ENCODE results near the gene MTUS2. TPM values are rescaled to one million over a fixed set of nuclear protein-coding genes. Genes with fewer than 3 reads are reported as not detected.

MTUS2 gene
- total and polyA plus RNA-seq, 4 donors: under 0.01 to 0.70 (median 0.15) TPM

DNA sequence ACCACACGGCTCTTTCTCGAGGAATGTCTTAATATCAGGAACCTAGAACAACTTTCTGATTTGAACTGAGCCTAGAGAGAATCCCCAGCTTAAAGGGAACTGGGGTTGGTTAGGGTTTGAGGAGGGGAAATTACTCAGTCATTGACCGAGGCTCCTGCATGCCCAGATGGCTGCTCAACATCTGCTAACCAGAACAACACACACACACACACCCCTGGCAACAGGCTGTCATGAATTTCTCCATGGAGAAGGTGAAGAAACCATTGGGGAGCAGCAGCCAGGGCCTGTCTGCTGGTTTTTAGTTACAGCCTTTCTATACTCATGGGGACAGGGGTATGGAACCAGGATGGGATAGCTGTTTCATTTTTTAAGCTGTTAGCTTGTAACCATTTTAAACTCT lies 5.2 kb downstream of the MTUS2 start (continued):
- TF ChIP-seq, protein P1, sequence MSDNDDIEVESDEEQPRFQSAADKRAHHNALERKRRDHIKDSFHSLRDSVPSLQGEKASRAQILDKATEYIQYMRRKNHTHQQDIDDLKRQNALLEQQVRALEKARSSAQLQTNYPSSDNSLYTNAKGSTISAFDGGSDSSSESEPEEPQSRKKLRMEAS (IDR thresholded peaks at IDR 0.05): no peak
- no peak for TF ChIP-seq FOXA2 (IDR thresholded peaks at IDR 0.05)

DNA sequence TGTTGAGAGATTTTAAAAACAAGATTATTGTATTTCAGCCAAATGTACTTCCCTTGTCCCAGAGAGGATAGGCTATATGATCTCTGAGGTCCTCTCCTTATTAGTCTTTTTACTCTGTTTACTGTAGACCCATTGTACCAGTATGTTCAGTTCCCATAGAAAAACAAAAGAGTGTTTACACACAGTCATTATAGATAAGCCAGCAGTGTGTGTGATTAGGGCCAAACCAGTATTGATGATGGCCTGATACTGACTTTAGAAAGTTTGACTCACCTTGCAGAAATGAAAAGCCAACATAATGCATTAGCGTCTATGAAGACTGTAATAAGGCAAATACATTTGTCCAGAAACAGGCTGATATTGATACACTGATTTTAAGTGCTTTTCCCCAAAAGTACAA lies 6.2 kb downstream of the MTUS2 start:
- no peaks in the 10 kb centered on the region for H3K36me3 ChIP-seq (ENCODE audit: control insufficient read depth in 4 of 4, insufficient read depth in 3 of 4, low read depth in 1 of 4, low read length in 3 of 4)
- H3K27me3 ChIP-seq (ENCODE audit: control insufficient read depth in 4 of 4, insufficient read depth in 4 of 4, low read length in 3 of 4): no peaks in the 10 kb centered on the region
- H3K4me3 ChIP-seq (ENCODE audit: low read depth in 1 of 3, low read length in 3 of 3): no peak overlapping the region
- DNase-seq (ENCODE audit: low spot score): no peak
- TF ChIP-seq RXRA (IDR thresholded peaks at IDR 0.05) (no peak), CTCF (IDR thresholded peaks at IDR 0.05; ENCODE audit: low read depth, low read length, missing input control) (no peak), RAD21 (IDR thresholded peaks at IDR 0.05) (no peak), REST (IDR thresholded peaks at IDR 0.05) (no peak), FOXA1 (IDR thresholded peaks at IDR 0.05) (no peak)
- TF ChIP-seq, protein P2, sequence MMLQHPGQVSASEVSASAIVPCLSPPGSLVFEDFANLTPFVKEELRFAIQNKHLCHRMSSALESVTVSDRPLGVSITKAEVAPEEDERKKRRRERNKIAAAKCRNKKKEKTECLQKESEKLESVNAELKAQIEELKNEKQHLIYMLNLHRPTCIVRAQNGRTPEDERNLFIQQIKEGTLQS (IDR thresholded peaks at IDR 0.05): no peak
- H3K9ac ChIP-seq (ENCODE audit: low read depth in 1 of 2, low read length in 2 of 2): no peak overlapping the region
- H3K27ac ChIP-seq (ENCODE audit: low read depth in 1 of 2, low read length in 2 of 2): no peak overlapping the region
- H3K4me1 ChIP-seq (ENCODE audit: control insufficient read depth in 4 of 4, insufficient read depth in 4 of 4, low read length in 3 of 4): peaks cover 0 to 2% (median 0%) of the 10 kb centered on the region in 4 donors
- 72% methylated on average over 1 of the region's 1 CpG for WGBS
- peaks cover 2 to 13% (median 4%) of the 10 kb centered on the region in 4 donors for H3K9me3 ChIP-seq (ENCODE audit: control insufficient read depth in 4 of 4, low read length in 3 of 4)

DNA sequence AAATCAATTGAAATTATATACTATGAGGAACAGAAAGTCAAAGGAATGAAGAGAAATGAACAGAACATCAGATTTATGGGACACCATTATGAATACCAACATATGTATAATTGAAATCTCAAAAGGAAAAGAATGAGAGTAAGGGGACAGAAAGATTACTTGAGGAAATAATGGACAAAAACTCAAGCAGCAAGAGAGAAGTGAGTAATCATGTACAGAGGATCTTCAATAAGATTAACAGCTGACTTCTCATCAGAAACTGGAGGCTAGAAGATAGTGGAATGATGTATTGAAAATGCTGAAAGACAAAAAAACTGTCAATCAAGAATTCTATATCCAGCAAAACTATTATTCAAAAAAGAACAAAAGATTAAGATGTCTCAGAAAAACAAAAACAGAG lies 10.4 kb downstream of the MTUS2 start:
- no peaks in the 10 kb centered on the region for H3K27me3 ChIP-seq (ENCODE audit: control insufficient read depth in 4 of 4, insufficient read depth in 4 of 4, low read length in 3 of 4)
- no peaks in the 10 kb centered on the region for H3K36me3 ChIP-seq (ENCODE audit: control insufficient read depth in 4 of 4, insufficient read depth in 3 of 4, low read depth in 1 of 4, low read length in 3 of 4)
- H3K9ac ChIP-seq (ENCODE audit: low read depth in 1 of 2, low read length in 2 of 2): no peak overlapping the region
- no peak overlapping the region for H3K4me3 ChIP-seq (ENCODE audit: low read depth in 1 of 3, low read length in 3 of 3)
- DNase-seq (ENCODE audit: low spot score): no peak
- TF ChIP-seq, protein P1 (IDR thresholded peaks at IDR 0.05): no peak
- TF ChIP-seq FOXA1 (IDR thresholded peaks at IDR 0.05) (no peak), HNF4A (conservative IDR thresholded peaks at IDR 0.05) (no peak), NR2F2 (IDR thresholded peaks at IDR 0.05) (no peak), RAD21 (IDR thresholded peaks at IDR 0.05) (no peak), RXRA (IDR thresholded peaks at IDR 0.05) (no peak), GABPA (IDR thresholded peaks at IDR 0.05 in 1 of 2, conservative IDR thresholded peaks at IDR 0.05 in 1 of 2) (no peak), FOXA2 (IDR thresholded peaks at IDR 0.05) (no peak), REST (IDR thresholded peaks at IDR 0.05) (no peak), YY1 (IDR thresholded peaks at IDR 0.05) (no peak), SP1 (IDR thresholded peaks at IDR 0.05) (no peak), TAF1 (conservative IDR thresholded peaks at IDR 0.05) (no peak)
- TF ChIP-seq, protein P3, sequence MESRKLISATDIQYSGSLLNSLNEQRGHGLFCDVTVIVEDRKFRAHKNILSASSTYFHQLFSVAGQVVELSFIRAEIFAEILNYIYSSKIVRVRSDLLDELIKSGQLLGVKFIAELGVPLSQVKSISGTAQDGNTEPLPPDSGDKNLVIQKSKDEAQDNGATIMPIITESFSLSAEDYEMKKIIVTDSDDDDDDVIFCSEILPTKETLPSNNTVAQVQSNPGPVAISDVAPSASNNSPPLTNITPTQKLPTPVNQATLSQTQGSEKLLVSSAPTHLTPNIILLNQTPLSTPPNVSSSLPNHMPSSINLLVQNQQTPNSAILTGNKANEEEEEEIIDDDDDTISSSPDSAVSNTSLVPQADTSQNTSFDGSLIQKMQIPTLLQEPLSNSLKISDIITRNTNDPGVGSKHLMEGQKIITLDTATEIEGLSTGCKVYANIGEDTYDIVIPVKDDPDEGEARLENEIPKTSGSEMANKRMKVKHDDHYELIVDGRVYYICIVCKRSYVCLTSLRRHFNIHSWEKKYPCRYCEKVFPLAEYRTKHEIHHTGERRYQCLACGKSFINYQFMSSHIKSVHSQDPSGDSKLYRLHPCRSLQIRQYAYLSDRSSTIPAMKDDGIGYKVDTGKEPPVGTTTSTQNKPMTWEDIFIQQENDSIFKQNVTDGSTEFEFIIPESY (IDR thresholded peaks at IDR 0.05): no peak
- TF ChIP-seq, protein P2 (IDR thresholded peaks at IDR 0.05): no peak
- H3K9me3 ChIP-seq (ENCODE audit: control insufficient read depth in 4 of 4, low read length in 3 of 4): peaks cover 2 to 13% (median 4%) of the 10 kb centered on the region in 4 donors
- no peak overlapping the region for H3K27ac ChIP-seq (ENCODE audit: low read depth in 1 of 2, low read length in 2 of 2)
- peaks cover 0 to 2% (median 0%) of the 10 kb centered on the region in 4 donors for H3K4me1 ChIP-seq (ENCODE audit: control insufficient read depth in 4 of 4, insufficient read depth in 4 of 4, low read length in 3 of 4)
